T47D (cell line): ENCODE measurements around the gene TRIM37.
"Not testable (repeated sequence)": the region's sequence is repeated elsewhere in the genome, so short reads cannot be mapped to it uniquely, and the experiment has no call there.

Experiments
- DNase-seq, 2 experiments: peaks; one replicate each; pipeline versions ENCODE4 v3.0.0 to v3.0.0-alpha.2; 2011 to 2012; ENCODE audit warnings: low read depth in 1 of 2, low spot score in 1 of 2
- JUND ChIP-seq: IDR thresholded peaks from 2 replicates; pipeline ENCODE4 v1.6.1; 2012; ENCODE audit warnings: low read depth
- in situ Hi-C: cut with HindIII; loops from 2 replicates; pipeline ENCODE4 v1.10.0; 2016; ENCODE audit warnings: low sequenced_read_pairs, low pct_unique_long_range_greater_than_20kb

TRIM37 gene

GRCh38 chr17:58968426-58969061 is 138.1 kb downstream of the TRIM37 start:
- in situ Hi-C loops: no loop called here
- DNase-seq: no peak
- no peak for TF ChIP-seq JUND

DNA sequence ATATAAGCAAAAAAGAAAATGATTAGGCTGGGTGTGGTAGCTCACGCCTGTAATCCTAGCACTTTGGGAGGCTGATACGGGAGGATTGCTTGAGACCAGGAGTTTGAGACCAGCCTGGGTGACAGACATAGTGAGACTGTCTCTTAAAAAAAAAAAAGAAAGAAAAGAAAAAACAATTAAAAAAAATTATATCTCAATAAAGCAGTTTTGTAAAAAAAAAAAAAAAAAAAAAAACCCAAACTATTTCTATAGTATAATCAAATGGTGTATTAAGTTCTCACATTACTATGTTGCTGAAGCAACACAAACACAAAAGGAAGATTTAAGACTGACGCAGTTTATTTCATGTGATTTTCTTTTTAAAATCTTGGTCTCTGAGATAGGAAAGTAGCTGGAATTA is 140.5 kb downstream of the TRIM37 start:
- no peak for DNase-seq
- in situ Hi-C loops: no loop called here
- no peak for TF ChIP-seq JUND

- in situ Hi-C loops: no loop called here
- TF ChIP-seq JUND: no peak
These were observed 141.5 kb downstream of the TRIM37 start for GRCh38 chr17:58965221-58965620.

DNA sequence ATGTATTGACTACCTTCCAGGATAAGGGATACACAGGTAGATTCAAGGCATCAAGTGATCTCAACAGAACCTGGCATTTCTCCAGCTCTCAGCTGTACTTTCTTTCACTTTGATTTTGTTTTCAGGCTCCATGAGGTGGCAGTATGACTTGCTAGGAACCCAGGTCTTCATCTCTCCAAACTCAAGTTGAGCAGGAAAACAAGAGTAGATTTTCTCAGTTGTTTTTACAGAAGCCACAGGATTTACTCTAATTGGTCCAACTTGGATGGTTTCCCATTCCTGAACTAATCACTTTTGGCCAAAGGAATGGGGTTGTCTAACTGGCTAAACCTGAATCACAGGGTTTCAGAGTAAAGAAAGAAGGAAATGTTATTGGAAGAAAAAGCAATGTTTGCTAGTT is 146.6 kb downstream of the TRIM37 start:
- in situ Hi-C loops: no loop called here
- DNase-seq: peak; percentile 54 to 95
- no peak for TF ChIP-seq JUND

More at GRCh38 chr17:58965221-58965620, 141.5 kb downstream of the TRIM37 start:
- no peak for DNase-seq

DNA sequence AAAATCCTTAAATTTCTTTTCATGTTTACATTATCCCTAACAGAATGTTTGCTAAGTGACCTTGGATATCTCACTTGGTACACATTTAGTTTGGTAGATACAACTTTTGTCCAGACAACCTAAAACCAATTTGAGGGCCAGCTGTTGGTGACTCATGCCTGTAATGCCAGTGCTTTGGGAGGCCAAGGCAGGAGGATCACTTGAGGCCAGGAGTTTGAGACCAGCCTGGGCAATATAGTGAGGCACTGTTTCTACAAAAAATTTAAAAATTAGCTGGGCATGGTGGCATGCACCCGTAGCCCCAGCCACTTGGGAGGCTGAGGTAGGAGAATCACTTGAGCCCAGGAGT is 149.0 kb downstream of the TRIM37 start:
- DNase-seq, in situ Hi-C loops: not testable (repeated sequence)

- in situ Hi-C loops: no loop called here
- no peak for TF ChIP-seq JUND
- DNase-seq: no peak
These were observed 149.5 kb downstream of the TRIM37 start for GRCh38 chr17:58956997-58957724.

DNA sequence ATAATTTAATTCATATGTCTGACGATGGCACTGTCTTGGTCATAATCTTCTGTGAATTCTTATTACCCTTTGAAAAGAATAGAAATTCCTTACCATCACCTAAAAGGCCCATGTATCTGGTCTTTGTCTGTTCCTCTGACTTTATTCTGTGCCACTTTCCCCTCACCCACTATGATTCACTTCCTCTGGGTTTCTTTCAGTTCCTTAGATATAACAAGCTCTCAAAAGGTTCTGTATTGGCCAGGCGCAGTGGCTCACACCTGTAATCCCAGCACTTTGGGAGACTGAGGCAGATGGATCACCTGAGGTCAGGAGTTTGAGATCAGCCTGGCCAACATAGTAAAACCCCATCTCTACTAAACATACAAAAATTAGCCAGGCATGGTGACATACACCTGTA is 152.3 kb downstream of the TRIM37 start:
- in situ Hi-C loops, DNase-seq: not testable (repeated sequence)

DNA sequence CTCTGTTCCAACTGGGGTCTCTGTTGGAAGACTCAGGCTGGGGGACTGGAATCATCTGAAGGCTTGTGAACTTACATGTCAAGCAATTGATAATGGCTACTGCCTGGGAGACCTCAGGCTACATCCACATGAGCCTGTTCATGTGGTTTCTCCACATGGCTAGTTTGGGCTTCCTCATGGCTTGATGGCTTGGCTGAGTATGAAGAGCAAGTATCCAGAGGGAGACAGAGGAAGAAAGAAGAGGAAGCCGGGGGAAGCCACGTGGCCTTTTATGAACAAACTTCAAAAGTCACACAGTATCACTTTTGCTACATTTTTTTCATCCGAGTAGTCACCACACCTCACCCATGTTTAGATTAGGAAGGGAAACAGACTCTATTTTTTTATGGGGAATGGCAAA is 158.9 kb downstream of the TRIM37 start:
- in situ Hi-C loops: no loop called here
- no peak for DNase-seq
- TF ChIP-seq JUND: no peak

DNA sequence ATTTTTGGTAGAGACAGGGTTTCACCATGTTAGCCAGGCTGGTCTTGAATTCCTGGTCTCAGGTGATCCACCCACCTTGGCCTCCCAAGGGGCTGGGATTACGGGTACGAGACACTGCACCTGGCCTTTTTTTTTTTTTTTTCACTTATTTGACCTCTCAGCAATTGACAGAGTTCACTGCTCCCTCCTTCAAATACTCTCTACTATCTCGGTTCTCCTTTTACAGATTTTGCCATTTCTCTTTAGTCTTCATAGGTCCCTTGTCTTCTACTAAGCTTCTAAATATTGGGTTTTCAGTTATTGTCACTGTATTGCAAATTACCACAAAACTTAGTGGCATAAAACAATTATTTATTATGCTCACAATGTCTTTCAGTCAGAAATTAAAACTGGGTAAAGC is 159.3 kb downstream of the TRIM37 start:
- in situ Hi-C loops: no loop called here
- no peak for TF ChIP-seq JUND
- DNase-seq: no peak

GRCh38 chr17:58944166-58944565 is 162.5 kb downstream of the TRIM37 start:
- TF ChIP-seq JUND: no peak
- in situ Hi-C loops: no loop called here
- DNase-seq: no peak

DNA sequence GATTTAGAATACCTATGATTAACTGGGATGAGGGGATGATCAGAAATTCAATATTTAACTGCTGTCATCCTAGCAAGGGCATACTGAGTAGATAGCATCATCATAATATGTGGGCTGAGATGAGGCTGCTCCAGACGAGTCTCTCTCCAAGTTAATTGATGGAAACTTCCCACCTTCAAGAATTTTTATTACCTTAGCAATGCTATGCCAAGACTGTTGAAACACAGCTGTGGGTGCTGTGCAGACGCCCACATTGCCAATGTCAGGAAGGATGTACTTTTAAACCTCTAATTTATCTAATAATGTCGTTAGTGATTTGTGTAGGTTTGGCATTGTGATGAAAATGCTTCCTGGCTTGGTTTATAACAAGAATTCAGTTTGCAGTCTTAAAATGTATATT is 170.4 kb downstream of the TRIM37 start:
- no peak for DNase-seq
- TF ChIP-seq JUND: no peak
- in situ Hi-C loops: no loop called here

GRCh38 chr17:58932956-58933355 is 173.7 kb downstream of the TRIM37 start:
- in situ Hi-C loops: no loop called here
- DNase-seq: no peak
- no peak for TF ChIP-seq JUND
